ENCODE results near the gene FRAS1.

GRCh38 chr4:78165758-78166157, 108.6 kb downstream of the FRAS1 start:
- TF ChIP-seq, protein P1, sequence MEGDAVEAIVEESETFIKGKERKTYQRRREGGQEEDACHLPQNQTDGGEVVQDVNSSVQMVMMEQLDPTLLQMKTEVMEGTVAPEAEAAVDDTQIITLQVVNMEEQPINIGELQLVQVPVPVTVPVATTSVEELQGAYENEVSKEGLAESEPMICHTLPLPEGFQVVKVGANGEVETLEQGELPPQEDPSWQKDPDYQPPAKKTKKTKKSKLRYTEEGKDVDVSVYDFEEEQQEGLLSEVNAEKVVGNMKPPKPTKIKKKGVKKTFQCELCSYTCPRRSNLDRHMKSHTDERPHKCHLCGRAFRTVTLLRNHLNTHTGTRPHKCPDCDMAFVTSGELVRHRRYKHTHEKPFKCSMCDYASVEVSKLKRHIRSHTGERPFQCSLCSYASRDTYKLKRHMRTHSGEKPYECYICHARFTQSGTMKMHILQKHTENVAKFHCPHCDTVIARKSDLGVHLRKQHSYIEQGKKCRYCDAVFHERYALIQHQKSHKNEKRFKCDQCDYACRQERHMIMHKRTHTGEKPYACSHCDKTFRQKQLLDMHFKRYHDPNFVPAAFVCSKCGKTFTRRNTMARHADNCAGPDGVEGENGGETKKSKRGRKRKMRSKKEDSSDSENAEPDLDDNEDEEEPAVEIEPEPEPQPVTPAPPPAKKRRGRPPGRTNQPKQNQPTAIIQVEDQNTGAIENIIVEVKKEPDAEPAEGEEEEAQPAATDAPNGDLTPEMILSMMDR (IDR thresholded peaks at IDR 0.05 in 2 of 3, conservative IDR thresholded peaks at IDR 0.05 in 1 of 3; ENCODE audit: insufficient read depth in 2 of 3, low read depth in 1 of 3, low read length in 3 of 3) = no peak
- TF ChIP-seq JUNB (CRISPR knock-in tag; conservative IDR thresholded peaks at IDR 0.05) (no peak), SP1 (CRISPR knock-in tag; IDR thresholded peaks at IDR 0.05) (no peak), SIN3B (IDR thresholded peaks at IDR 0.05; ENCODE audit: low read depth) (no peak), MTF1 (CRISPR knock-in tag; IDR thresholded peaks at IDR 0.05; ENCODE audit: borderline replicate concordance) (no peak), FOS (IDR thresholded peaks at IDR 0.05; ENCODE audit: extremely low read depth, insufficient read length) (no peak), POLR2AphosphoS5 (IDR thresholded peaks at IDR 0.05; ENCODE audit: control insufficient read depth, insufficient read depth, low read depth, low read length) (no peak), POLR2A (conservative IDR thresholded peaks at IDR 0.05) (no peak), ATF2 (CRISPR knock-in tag; IDR thresholded peaks at IDR 0.05) (no peak), RFX5 (IDR thresholded peaks at IDR 0.05; ENCODE audit: low read depth, low read length) (no peak), YBX1 (IDR thresholded peaks at IDR 0.05) (no peak), MXI1 (IDR thresholded peaks at IDR 0.05; ENCODE audit: low read depth, low read length) (no peak), BRCA1 (IDR thresholded peaks at IDR 0.05) (no peak), BRCA1 (CRISPR knock-in tag; IDR thresholded peaks at IDR 0.05) (no peak)
